ENCODE data around the gene TMIGD1.
A peak's percentile ranks its signal among the peaks of the same experiment; 100 is the strongest.

The TMIGD1 gene

DNA sequence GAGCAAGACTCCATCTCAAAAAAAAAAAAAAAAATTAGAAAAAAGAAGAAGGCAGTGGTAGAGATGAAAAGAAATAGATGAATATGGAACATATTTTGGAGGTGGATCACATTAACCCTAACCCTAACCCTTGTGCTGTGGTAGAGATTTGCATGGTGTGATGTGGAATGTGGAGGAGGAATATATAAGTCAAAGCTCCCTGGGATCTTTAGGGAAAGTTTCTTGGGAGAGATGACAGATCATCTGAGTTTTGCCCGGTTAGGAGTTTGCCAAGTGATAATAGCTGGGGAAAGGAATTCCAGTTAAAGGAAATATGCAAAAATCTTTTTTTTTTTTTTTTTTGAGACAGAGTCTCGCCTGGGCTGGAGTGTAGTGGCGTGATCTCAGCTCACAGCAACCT, 29.1 kb downstream of the TMIGD1 start:
- TF ChIP-seq, protein P1, sequence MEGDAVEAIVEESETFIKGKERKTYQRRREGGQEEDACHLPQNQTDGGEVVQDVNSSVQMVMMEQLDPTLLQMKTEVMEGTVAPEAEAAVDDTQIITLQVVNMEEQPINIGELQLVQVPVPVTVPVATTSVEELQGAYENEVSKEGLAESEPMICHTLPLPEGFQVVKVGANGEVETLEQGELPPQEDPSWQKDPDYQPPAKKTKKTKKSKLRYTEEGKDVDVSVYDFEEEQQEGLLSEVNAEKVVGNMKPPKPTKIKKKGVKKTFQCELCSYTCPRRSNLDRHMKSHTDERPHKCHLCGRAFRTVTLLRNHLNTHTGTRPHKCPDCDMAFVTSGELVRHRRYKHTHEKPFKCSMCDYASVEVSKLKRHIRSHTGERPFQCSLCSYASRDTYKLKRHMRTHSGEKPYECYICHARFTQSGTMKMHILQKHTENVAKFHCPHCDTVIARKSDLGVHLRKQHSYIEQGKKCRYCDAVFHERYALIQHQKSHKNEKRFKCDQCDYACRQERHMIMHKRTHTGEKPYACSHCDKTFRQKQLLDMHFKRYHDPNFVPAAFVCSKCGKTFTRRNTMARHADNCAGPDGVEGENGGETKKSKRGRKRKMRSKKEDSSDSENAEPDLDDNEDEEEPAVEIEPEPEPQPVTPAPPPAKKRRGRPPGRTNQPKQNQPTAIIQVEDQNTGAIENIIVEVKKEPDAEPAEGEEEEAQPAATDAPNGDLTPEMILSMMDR (IDR thresholded peaks at IDR 0.05; ENCODE audit: borderline replicate concordance, insufficient read depth, low read depth, low read length) = no peak
- no peak overlapping the region for H3K4me3 ChIP-seq (ENCODE audit: low read depth, low read length)

GRCh38 chr17:30302241-30302640, 31.6 kb downstream of the TMIGD1 start:
- TF ChIP-seq, protein P1 (IDR thresholded peaks at IDR 0.05; ENCODE audit: borderline replicate concordance, insufficient read depth, low read depth, low read length) = no peak
- H3K4me3 ChIP-seq (ENCODE audit: low read depth, low read length) = no peak overlapping the region

- no peak overlapping the region for H3K4me3 ChIP-seq (ENCODE audit: low read depth, low read length)
- TF ChIP-seq, protein P1 (IDR thresholded peaks at IDR 0.05; ENCODE audit: borderline replicate concordance, insufficient read depth, low read depth, low read length) = no peak
Measured at GRCh38 chr17:30300818-30301217, 33.0 kb downstream of the TMIGD1 start.

- TF ChIP-seq, protein P1 (IDR thresholded peaks at IDR 0.05; ENCODE audit: borderline replicate concordance, insufficient read depth, low read depth, low read length) = no peak
- H3K4me3 ChIP-seq (ENCODE audit: low read depth, low read length) = no peak overlapping the region
Measured at GRCh38 chr17:30299000-30299399, 34.9 kb downstream of the TMIGD1 start.

DNA sequence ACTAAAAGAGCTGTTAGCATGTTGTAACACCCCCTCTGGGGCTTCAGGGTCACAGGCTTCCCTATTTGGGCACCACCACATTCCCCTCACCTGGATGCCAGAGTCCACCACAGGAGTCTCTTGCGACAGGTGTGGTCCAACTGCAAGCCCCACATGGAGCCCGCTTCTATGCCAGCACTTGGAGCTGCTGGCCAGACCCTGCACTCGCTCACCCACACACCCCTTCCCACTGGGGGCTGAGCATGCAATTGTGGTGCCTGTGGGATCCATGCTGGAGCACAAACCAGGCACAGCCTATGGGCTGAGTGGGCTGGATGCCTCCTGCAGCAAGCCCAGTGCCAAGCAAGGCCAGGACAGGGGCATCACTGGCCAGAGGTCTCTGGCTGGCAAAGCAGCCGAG, 36.1 kb downstream of the TMIGD1 start:
- TF ChIP-seq, protein P1 (IDR thresholded peaks at IDR 0.05; ENCODE audit: borderline replicate concordance, insufficient read depth, low read depth, low read length) = no peak

GRCh38 chr17:30296499-30297080, 37.3 kb downstream of the TMIGD1 start:
- TF ChIP-seq, protein P1 (IDR thresholded peaks at IDR 0.05; ENCODE audit: borderline replicate concordance, insufficient read depth, low read depth, low read length) = no peak
- no peak overlapping the region for H3K4me3 ChIP-seq (ENCODE audit: low read depth, low read length)

More for the DNA sequence above, 36.1 kb downstream of the TMIGD1 start:
- no peak overlapping the region for H3K4me3 ChIP-seq (ENCODE audit: low read depth, low read length)

GRCh38 chr17:30292286-30292858, 41.5 kb downstream of the TMIGD1 start:
- peak overlapping the region; percentile 70 for H3K4me3 ChIP-seq (ENCODE audit: low read depth, low read length)
- TF ChIP-seq, protein P1 (IDR thresholded peaks at IDR 0.05; ENCODE audit: borderline replicate concordance, insufficient read depth, low read depth, low read length) = no peak

All from GM12875 (cell line).